Bronchial epithelial cell (primary cell): ENCODE measurements around the gene DMRTB1. TPM values are rescaled to one million over a fixed set of nuclear protein-coding genes. Genes with fewer than 3 reads are reported as not detected.

Source experiments
- DNase-seq: peaks from one replicate; pipeline ENCODE4 v3.0.0-alpha.2; 2010; ENCODE audit warnings: low read depth
- FAIRE-seq: peaks from 2 replicates; lab custom pipeline; 2011; peaks lifted over from hg19 to GRCh38; lab: Jason Lieb, UNC
- H3K27me3 ChIP-seq: 2 replicates; pipeline ENCODE4 v1.5.1; 2011; ENCODE audit warnings: low read length; ENCODE audit not compliant: control insufficient read depth, insufficient read depth
- H3K36me3 ChIP-seq: 2 replicates; pipeline ENCODE4 v1.5.1; 2011; ENCODE audit warnings: low read length; ENCODE audit not compliant: control insufficient read depth, insufficient read depth
- H3K4me3 ChIP-seq: 2 replicates; pipeline ENCODE4 v1.5.1; 2011; ENCODE audit warnings: mild to moderate bottlenecking, low read depth, low read length, control low read depth
- CTCF ChIP-seq: IDR thresholded peaks from 2 replicates; pipeline ENCODE4 v1.5.1; 2011; ENCODE audit warnings: mild to moderate bottlenecking, moderate library complexity, low read length, control low read depth, inconsistent platforms; ENCODE audit not compliant: insufficient read depth, severe bottlenecking
- total RNA-seq: library from RNA; depleted of rRNA; stranded (reverse); fragments of >200 nt; gene quantifications from 2 replicates; pipeline ENCODE4 v1.2.1, GENCODE V29; 2014

The DMRTB1 gene
- total RNA-seq, 1 donor from 2014 or later, result not detected

GRCh38 chr1:53412285-53413174, 46.7 kb upstream of the DMRTB1 start:
- no peak for TF ChIP-seq CTCF
- no peak overlapping the region for H3K4me3 ChIP-seq
- H3K27me3 ChIP-seq, result peaks cover 3% of the 10 kb centered on the region
- H3K36me3 ChIP-seq, result no peaks in the 10 kb centered on the region
- FAIRE-seq (no peak), DNase-seq (no peak)

- no peak overlapping the region for H3K4me3 ChIP-seq
- FAIRE-seq (no peak), DNase-seq (peak; percentile 74)
- no peak for TF ChIP-seq CTCF
- H3K27me3 ChIP-seq, result peaks cover 3% of the 10 kb centered on the region
- H3K36me3 ChIP-seq, result no peaks in the 10 kb centered on the region
Observed at GRCh38 chr1:53413175-53414001, 45.8 kb upstream of the DMRTB1 start.

DNA sequence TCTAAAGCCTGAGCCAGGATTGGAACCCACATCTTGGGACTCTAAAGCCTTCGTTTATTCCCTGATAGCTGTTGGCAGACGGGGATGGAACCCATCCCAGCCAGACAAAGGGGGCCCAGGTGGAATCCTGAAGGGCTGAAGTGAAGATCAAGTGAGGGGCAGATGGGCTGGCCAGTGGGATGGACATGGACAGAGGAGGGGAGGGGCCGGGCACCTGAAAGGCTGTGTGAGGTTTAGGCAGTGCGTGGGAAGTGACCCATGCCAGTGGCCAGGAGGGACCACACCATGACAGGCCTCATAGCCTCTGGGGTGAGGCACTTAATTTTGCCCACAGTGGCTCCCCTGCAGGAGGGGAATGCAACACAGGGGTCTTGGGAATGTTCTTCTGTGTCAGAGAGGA, 44.6 kb upstream of the DMRTB1 start:
- DNase-seq (no peak), FAIRE-seq (peak; percentile 73)
- TF ChIP-seq CTCF, result no peak
- Histone ChIP-seq H3K36me3 (no peaks in the 10 kb centered on the region), H3K4me3 (no peak overlapping the region), H3K27me3 (peaks cover 5% of the 10 kb centered on the region)

DNA sequence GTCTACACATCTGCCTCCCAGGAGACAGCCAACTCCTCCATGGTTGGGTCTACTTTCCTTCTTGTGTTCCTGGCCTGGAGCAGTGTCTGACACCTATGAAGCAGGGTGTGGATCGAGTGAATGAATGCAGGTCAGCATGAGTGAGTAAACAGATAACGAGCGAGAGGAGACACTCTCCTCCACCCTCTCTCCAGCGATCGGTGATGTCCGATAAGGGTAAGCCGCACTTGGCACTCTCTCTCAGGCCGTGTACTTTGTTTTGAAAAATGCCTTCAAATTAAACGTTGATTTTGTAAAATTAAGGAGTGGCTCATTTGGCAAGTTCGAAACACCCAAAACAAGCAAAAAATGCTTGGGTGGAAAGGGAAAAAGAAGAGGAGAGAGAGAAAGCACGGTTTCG, 43.8 kb upstream of the DMRTB1 start:
- peaks cover 5% of the 10 kb centered on the region for H3K27me3 ChIP-seq
- peak; percentile 66 for FAIRE-seq
- DNase-seq, result no peak

DNA sequence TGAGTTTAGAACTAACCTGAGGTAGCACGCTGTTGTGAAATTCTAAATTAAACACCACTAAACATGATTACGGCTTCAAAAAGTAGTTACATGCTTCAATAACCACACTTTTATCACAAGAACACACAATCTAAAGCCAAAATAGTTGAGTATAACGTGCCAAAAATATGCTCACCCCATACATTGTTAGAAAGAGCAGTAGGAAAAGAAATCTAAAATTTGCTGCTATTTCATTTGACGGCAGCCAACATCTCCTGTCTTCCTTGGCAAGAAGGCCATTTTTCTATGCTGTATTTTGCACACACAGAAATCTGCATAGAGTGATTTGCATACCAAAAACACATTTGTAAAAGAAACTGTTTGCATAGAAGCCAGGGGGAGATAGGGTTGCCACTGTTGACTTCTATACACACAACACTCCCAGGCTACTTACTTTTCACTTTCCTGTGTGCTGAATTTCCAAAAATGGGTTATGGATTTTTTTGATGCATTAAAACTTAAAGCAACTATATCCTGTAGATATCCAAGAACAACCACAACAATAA, 42.9 kb upstream of the DMRTB1 start:
- Histone ChIP-seq H3K4me3 (no peak overlapping the region), H3K36me3 (no peaks in the 10 kb centered on the region), H3K27me3 (peaks cover 5% of the 10 kb centered on the region)
- FAIRE-seq, result no peak
- DNase-seq, result no peak
- no peak for TF ChIP-seq CTCF

More for the DNA sequence above, 43.8 kb upstream of the DMRTB1 start:
- Histone ChIP-seq H3K36me3 (no peaks in the 10 kb centered on the region), H3K4me3 (no peak overlapping the region)
- TF ChIP-seq CTCF, result no peak
